CD4-positive, alpha-beta T cell (primary cell): ENCODE measurements around the gene OVOL3. TPM values are rescaled to one million over a fixed set of nuclear protein-coding genes. Genes with fewer than 3 reads are reported as not detected.

Experiments
- ATAC-seq: fragments of 200-7000 bp; cut with Tn5 transposase; one replicate; pipeline ENCODE4 v1.10.0; 2022; ENCODE audit warnings: mild to moderate bottlenecking; ENCODE audit not compliant: poor library complexity
- CTCF ChIA-PET: fragments of 350-600 bp; sonication (Branson Sonifier 250); formaldehyde crosslinking; loops from one replicate; lab custom pipeline; 2021; ENCODE audit warnings: antibody characterized with exemption, inconsistent platforms; lab: Charles Lee
- POLR2A ChIA-PET: fragments of 350-600 bp; sonication (Branson Sonifier 250); formaldehyde crosslinking; loops from one replicate; lab custom pipeline; 2021; ENCODE audit warnings: antibody characterized with exemption, inconsistent platforms; lab: Charles Lee
- DNase-seq, 14 experiments: peaks; one replicate each; pipeline ENCODE4 v3.0.0-alpha.2; 2013 to 2020; ENCODE audit warnings: mixed read lengths in 2 of 14
- H3K27ac ChIP-seq, 2 donors: one replicate each; pipeline versions ENCODE4 v1.5.1 to v1.7.0; 2013; ENCODE audit warnings: low read length in 2 of 2, low read depth in 1 of 2, mild to moderate bottlenecking in 1 of 2
- H3K27me3 ChIP-seq, 2 experiments: 1 replicate in 1 of 2; 2 replicates in 1 of 2; pipeline versions ENCODE4 v1.6.1 to v1.7.0; 2013; ENCODE audit warnings: low read length in 2 of 2, control low read depth in 1 of 2, mild to moderate bottlenecking in 1 of 2, moderate library complexity in 1 of 2; ENCODE audit not compliant: insufficient read depth in 2 of 2, control insufficient read depth in 1 of 2
- H3K36me3 ChIP-seq: one replicate; pipeline ENCODE4 v1.6.1; 2013; ENCODE audit warnings: low read length, control low read depth; ENCODE audit not compliant: insufficient read depth
- H3K4me1 ChIP-seq: one replicate; pipeline ENCODE4 v1.6.1; 2013; ENCODE audit warnings: low read length, control low read depth; ENCODE audit not compliant: insufficient read depth
- H3K4me3 ChIP-seq: one replicate; pipeline ENCODE4 v1.5.1; 2013; ENCODE audit warnings: mild to moderate bottlenecking, low read length, moderate library complexity
- H3K9me3 ChIP-seq, 2 experiments: 1 replicate in 1 of 2; 2 replicates in 1 of 2; pipeline versions ENCODE4 v1.6.1 to v1.7.0; 2013; ENCODE audit warnings: low read length in 2 of 2, mild to moderate bottlenecking in 2 of 2, control low read depth in 1 of 2, moderate library complexity in 1 of 2; ENCODE audit not compliant: control insufficient read depth in 1 of 2, insufficient read depth in 1 of 2
- H3K27ac Mint-ChIP-seq: one replicate; pipeline ENCODE4 v1.8.0; 2020; ENCODE audit warnings: mixed read lengths
- H3K27me3 Mint-ChIP-seq: one replicate; pipeline ENCODE4 v1.8.0; 2021; ENCODE audit warnings: mixed read lengths
- H3K36me3 Mint-ChIP-seq: one replicate; pipeline ENCODE4 v1.8.0; 2021; ENCODE audit warnings: low read depth, mixed read lengths
- H3K4me1 Mint-ChIP-seq: one replicate; pipeline ENCODE4 v1.8.0; 2021; ENCODE audit warnings: low read depth, mixed read lengths
- H3K4me3 Mint-ChIP-seq: one replicate; pipeline ENCODE4 v1.8.0; 2020; ENCODE audit warnings: mild to moderate bottlenecking, mixed read lengths
- H3K9me3 Mint-ChIP-seq: one replicate; pipeline ENCODE4 v1.8.0; 2020; ENCODE audit warnings: mixed read lengths
- CTCF ChIP-seq: fragments of 200-600 bp; IDR thresholded peaks from one replicate; pipeline ENCODE4 v1.8.0; 2022; ENCODE audit warnings: antibody characterized with exemption, mild to moderate bottlenecking
- intact Hi-C, 2 experiments: fragments of 100-400 bp; cut with DNase I in 1 of 2; cut with micrococcal nuclease in 1 of 2; formaldehyde crosslinking; loops; one replicate each; pipeline versions ENCODE4 v1.15.1 to v1.9.0; 2023 to 2025; cut with DNase I, micrococcal nuclease
- total RNA-seq, 174 experiments: library from RNA in 2 of 174; stranded (reverse) in 2 of 174; gene quantifications; one replicate each; pipeline ENCODE4 v1.2.3 and lab custom pipeline; 2021 to 2026

OVOL3 gene
- total RNA-seq, 2 experiments from 2014 or later = not detected

GRCh38 chr19:36081894-36082293 lies 29.0 kb upstream of the OVOL3 start:
- Histone ChIP-seq H3K27ac (no peak overlapping the region), H3K4me1 (no peaks in the 10 kb centered on the region), H3K27me3 (no peaks in the 10 kb centered on the region), H3K36me3 (peaks cover 3% of the 10 kb centered on the region), H3K4me3 (no peak overlapping the region), H3K9me3 (no peaks in the 10 kb centered on the region)
- Mint-ChIP-seq H3K4me3 (no peak overlapping the region), H3K4me1 (no peaks in the 10 kb centered on the region), H3K27me3 (no peaks in the 10 kb centered on the region), H3K36me3 (no peaks in the 10 kb centered on the region), H3K27ac (no peak overlapping the region), H3K9me3 (no peaks in the 10 kb centered on the region)
- POLR2A ChIA-PET = no interaction called here
- DNase-seq (no peak), ATAC-seq (no peak)
- intact Hi-C loops = no loop called here
- CTCF ChIA-PET = no interaction called here
- no peak for TF ChIP-seq CTCF

GRCh38 chr19:36082916-36083315 lies 28.0 kb upstream of the OVOL3 start:
- no peak overlapping the region for H3K27ac Mint-ChIP-seq
- H3K36me3 ChIP-seq = peaks cover 3% of the 10 kb centered on the region
- intact Hi-C loops = no loop called here
- H3K27ac ChIP-seq = no peak overlapping the region
- no peak for DNase-seq
- H3K4me3 Mint-ChIP-seq = no peak overlapping the region
- CTCF ChIA-PET = no interaction called here
- no peaks in the 10 kb centered on the region for H3K9me3 Mint-ChIP-seq
- no peak for ATAC-seq
- POLR2A ChIA-PET = interaction anchor here (1.4 kb wide), 1 partner anchor 25 kb away, joined by 3 read pairs; no protein-coding TSS in a partner anchor
- H3K4me1 Mint-ChIP-seq = no peaks in the 10 kb centered on the region
- no peaks in the 10 kb centered on the region for H3K27me3 ChIP-seq
- H3K36me3 Mint-ChIP-seq = no peaks in the 10 kb centered on the region
- TF ChIP-seq CTCF = no peak
- H3K4me3 ChIP-seq = no peak overlapping the region
- no peaks in the 10 kb centered on the region for H3K27me3 Mint-ChIP-seq
- no peaks in the 10 kb centered on the region for H3K4me1 ChIP-seq
- no peaks in the 10 kb centered on the region for H3K9me3 ChIP-seq

GRCh38 chr19:36084231-36085009 lies 26.5 kb upstream of the OVOL3 start:
- no peak overlapping the region for H3K27ac Mint-ChIP-seq
- no peaks in the 10 kb centered on the region for H3K4me1 ChIP-seq
- H3K4me3 ChIP-seq = no peak overlapping the region
- DNase-seq (no peak), ATAC-seq (no peak)
- H3K4me3 Mint-ChIP-seq = no peak overlapping the region
- H3K9me3 ChIP-seq = no peaks in the 10 kb centered on the region
- ChIA-PET CTCF (no interaction called here), POLR2A (interaction anchor here (1.0 to 1.4 kb wide), 2 partner anchors 24 to 45 kb away, joined by 3 read pairs; no protein-coding TSS in a partner anchor)
- H3K27me3 Mint-ChIP-seq = no peaks in the 10 kb centered on the region
- H3K9me3 Mint-ChIP-seq = no peaks in the 10 kb centered on the region
- no peaks in the 10 kb centered on the region for H3K27me3 ChIP-seq
- TF ChIP-seq CTCF = no peak
- H3K36me3 Mint-ChIP-seq = no peaks in the 10 kb centered on the region
- peaks cover 6% of the 10 kb centered on the region for H3K36me3 ChIP-seq
- no peaks in the 10 kb centered on the region for H3K4me1 Mint-ChIP-seq
- no peak overlapping the region for H3K27ac ChIP-seq
- intact Hi-C loops = no loop called here
